Chondrocyte (in vitro differentiated cells): ENCODE measurements around the gene PTER. TPM values are rescaled to one million over a fixed set of nuclear protein-coding genes. Genes with fewer than 3 reads are reported as not detected.

Source experiments
- DNase-seq: peaks from one replicate; pipeline ENCODE4 v3.0.0; 2021; ENCODE audit warnings: mixed read lengths, low spot score
- H3K27ac Mint-ChIP-seq: one replicate; pipeline ENCODE4 v1.8.0; 2021; ENCODE audit warnings: mild to moderate bottlenecking, moderate library complexity, mixed read lengths; ENCODE audit not compliant: unreplicated experiment
- H3K27me3 Mint-ChIP-seq: 2 replicates; pipeline ENCODE4 v1.8.0; 2021; ENCODE audit warnings: low read depth, mixed read lengths
- H3K36me3 Mint-ChIP-seq: 2 replicates; pipeline ENCODE4 v1.8.0; 2021; ENCODE audit warnings: low read depth, mixed read lengths
- H3K4me1 Mint-ChIP-seq: 2 replicates; pipeline ENCODE4 v1.8.0; 2021; ENCODE audit warnings: low read depth, mild to moderate bottlenecking, mixed read lengths
- H3K4me3 Mint-ChIP-seq: one replicate; pipeline ENCODE4 v1.8.0; 2021; ENCODE audit warnings: mild to moderate bottlenecking, moderate library complexity, mixed read lengths; ENCODE audit not compliant: unreplicated experiment
- H3K9me3 Mint-ChIP-seq: 2 replicates; pipeline ENCODE4 v1.8.0; 2021; ENCODE audit warnings: low read depth, mixed read lengths
- total RNA-seq: library from RNA; stranded (reverse); gene quantifications from 3 replicates; pipeline ENCODE4 v1.2.1, GENCODE V29; 2021
- TF ChIP-seq, protein P1 (sequence below): fragments of 200-600 bp; sonication (generic); IDR thresholded peaks from 2 replicates; pipeline ENCODE4 v1.5.0; 2021; ENCODE audit warnings: antibody characterized with exemption, mild to moderate bottlenecking, moderate library complexity

Gene PTER
- total RNA-seq, 1 donor from 2014 or later, result 11.7 TPM

DNA sequence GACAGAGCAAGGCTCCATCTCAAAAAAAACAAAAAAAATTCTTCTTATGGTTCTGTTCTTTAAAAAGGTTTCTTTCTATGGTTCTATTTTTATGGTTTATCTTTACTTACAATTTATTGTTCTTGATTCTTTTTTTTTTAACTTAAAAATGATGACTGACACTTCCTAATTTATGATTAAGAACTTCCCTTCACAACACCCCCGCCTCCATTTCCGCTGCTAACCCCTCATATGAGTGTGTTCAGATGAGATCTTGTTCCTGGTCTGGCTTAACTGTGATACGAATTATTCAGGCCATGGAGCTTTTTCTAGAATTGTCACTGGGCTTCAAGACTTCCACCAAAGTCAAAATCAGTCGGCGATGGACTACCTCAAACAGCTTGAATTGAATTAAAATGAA lies 33.9 kb downstream of the PTER start:
- H3K4me3 Mint-ChIP-seq, result no peak overlapping the region
- H3K9me3 Mint-ChIP-seq, result no peaks in the 10 kb centered on the region
- no peaks in the 10 kb centered on the region for H3K27me3 Mint-ChIP-seq
- H3K27ac Mint-ChIP-seq, result no peak overlapping the region
- peaks cover 3% of the 10 kb centered on the region for H3K4me1 Mint-ChIP-seq
- TF ChIP-seq, protein P1, sequence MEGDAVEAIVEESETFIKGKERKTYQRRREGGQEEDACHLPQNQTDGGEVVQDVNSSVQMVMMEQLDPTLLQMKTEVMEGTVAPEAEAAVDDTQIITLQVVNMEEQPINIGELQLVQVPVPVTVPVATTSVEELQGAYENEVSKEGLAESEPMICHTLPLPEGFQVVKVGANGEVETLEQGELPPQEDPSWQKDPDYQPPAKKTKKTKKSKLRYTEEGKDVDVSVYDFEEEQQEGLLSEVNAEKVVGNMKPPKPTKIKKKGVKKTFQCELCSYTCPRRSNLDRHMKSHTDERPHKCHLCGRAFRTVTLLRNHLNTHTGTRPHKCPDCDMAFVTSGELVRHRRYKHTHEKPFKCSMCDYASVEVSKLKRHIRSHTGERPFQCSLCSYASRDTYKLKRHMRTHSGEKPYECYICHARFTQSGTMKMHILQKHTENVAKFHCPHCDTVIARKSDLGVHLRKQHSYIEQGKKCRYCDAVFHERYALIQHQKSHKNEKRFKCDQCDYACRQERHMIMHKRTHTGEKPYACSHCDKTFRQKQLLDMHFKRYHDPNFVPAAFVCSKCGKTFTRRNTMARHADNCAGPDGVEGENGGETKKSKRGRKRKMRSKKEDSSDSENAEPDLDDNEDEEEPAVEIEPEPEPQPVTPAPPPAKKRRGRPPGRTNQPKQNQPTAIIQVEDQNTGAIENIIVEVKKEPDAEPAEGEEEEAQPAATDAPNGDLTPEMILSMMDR, result no peak
- H3K36me3 Mint-ChIP-seq, result no peaks in the 10 kb centered on the region
- no peak for DNase-seq

DNA sequence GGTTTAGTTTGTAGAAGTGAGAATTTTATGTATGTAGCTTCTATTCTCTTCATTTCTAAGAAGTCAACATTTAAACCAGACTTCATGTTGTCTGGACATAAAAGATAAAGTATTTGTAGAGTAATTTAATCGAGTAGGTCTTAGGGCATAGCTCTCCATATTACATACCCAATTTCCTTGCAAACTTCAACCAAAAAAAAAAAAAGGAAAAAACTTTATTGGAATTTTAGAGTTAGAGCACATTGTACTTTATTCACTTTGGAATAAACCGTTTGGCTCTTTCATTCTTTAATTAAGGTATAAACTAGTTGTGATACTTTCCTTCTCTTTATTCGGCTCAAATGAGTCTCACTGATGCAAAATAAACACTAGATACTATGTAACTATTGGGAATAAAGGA lies 36.0 kb downstream of the PTER start:
- Mint-ChIP-seq H3K9me3 (no peaks in the 10 kb centered on the region), H3K27ac (no peak overlapping the region), H3K27me3 (no peaks in the 10 kb centered on the region), H3K4me3 (no peak overlapping the region), H3K4me1 (no peaks in the 10 kb centered on the region), H3K36me3 (no peaks in the 10 kb centered on the region)
- no peak for DNase-seq
- TF ChIP-seq, protein P1, result no peak

DNA sequence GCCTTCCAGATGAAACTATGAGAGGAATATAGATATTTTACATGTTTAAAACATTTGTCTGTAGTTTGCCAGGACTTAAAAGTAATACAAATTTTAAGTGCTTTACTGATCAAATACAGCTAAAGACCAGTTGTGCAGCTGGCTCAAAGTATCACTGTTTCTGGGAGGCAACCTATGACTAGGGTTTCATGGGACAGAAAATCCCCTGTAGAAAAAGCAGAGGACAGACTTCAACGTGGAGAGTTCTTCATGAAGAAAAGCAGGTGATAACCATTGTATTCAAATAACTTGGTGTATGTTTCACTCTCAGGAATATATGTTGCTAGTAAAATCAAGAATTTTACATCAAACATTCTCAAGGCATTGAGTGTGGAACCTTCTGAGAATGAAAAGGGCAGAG lies 40.9 kb downstream of the PTER start:
- DNase-seq, result no peak
- TF ChIP-seq, protein P1, result no peak
- no peak overlapping the region for H3K27ac Mint-ChIP-seq
- H3K27me3 Mint-ChIP-seq, result no peaks in the 10 kb centered on the region
- H3K4me1 Mint-ChIP-seq, result no peaks in the 10 kb centered on the region
- H3K4me3 Mint-ChIP-seq, result no peak overlapping the region
- H3K36me3 Mint-ChIP-seq, result no peaks in the 10 kb centered on the region
- H3K9me3 Mint-ChIP-seq, result no peaks in the 10 kb centered on the region

DNA sequence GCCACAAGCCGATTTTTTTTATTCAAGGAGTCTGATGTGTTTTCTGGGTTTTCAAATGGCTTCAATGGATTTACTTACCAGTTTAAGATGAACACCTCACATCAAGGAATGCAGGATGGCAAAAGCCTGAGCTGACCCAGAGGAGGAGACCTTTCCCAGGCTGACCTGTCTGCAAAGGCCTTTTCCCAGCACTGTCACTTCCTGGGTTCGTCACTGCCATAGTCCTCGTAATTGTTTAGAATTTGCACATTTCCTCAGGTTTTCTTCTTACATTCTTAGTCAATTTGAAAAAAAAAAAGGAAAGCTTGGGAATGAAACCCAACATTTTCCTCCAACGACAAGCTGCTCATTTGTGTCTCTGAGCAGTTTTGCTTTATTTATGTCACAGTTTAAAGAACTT lies 42.0 kb downstream of the PTER start:
- Mint-ChIP-seq H3K4me3 (no peak overlapping the region), H3K9me3 (no peaks in the 10 kb centered on the region), H3K36me3 (no peaks in the 10 kb centered on the region), H3K27ac (no peak overlapping the region), H3K27me3 (no peaks in the 10 kb centered on the region), H3K4me1 (no peaks in the 10 kb centered on the region)
- TF ChIP-seq, protein P1, result no peak
- no peak for DNase-seq

DNA sequence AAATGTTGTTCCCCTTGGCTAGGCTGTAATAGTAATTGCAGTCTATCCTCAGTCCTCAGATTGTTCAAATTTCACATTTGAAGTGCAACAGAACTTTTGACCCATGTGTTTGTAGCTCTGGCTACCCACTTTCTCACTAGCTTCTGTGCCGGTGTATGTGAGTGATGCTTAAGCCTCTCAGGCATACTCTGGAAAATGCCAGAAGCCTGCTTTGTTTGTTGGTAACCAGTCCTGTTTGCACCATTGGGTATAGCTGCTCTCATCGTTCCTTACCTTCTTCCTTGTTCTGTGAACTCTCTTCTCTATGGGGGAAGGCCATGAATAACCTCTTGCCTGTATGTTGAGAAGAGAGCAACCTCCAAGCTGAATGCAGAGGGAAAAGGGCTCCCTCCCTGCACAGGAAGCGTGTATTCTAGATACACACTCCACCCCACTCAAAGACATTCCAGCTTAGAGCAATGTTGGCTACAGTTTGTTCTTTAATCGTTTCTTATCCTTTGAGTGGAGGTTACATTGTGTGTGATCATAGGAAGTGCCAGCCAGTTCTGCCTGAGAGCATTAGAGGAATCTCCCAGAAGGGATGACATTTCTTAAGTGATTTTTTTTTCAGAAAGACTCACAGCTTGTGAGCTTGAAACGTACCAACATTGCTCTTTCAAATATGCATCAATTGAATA lies 44.4 kb downstream of the PTER start:
- Mint-ChIP-seq H3K4me3 (no peak overlapping the region), H3K9me3 (no peaks in the 10 kb centered on the region), H3K27me3 (no peaks in the 10 kb centered on the region), H3K4me1 (no peaks in the 10 kb centered on the region), H3K27ac (no peak overlapping the region), H3K36me3 (no peaks in the 10 kb centered on the region)
- TF ChIP-seq, protein P1, result no peak
- DNase-seq, result no peak
